Heart left ventricle (tissue), 13 donors: ENCODE measurements around the gene FLACC1.

Experiments
- POLR2A ChIP-seq, 2 donors: fragments of 450-650 bp; IDR thresholded peaks; one replicate each; pipeline ENCODE4 v1.6.1; 2017; ENCODE audit warnings: antibody characterized with exemption in 2 of 2, mild to moderate bottlenecking in 2 of 2, moderate library complexity in 2 of 2
- TF ChIP-seq, protein P1 (sequence below), 12 donors: fragments of 200-600 bp; sonication (generic) in 4 of 12; IDR thresholded peaks; one replicate each; pipeline versions ENCODE4 v1.5.0 to v1.8.0; 2018 to 2022; ENCODE audit warnings: antibody characterized with exemption in 12 of 12, mild to moderate bottlenecking in 5 of 12
- donor health status: ischemic (EF 13 %, LVEDD 7.1; RV severe dilation, severe dysfunction).
- donor health status: DM: no; HTN: yes; CAD: no.
- donor health status: DM: no; HTN: no; CAD: no.
- donor health status: ischemic (EF 25% LVEDD 6.9; RV normal size, moderate dysfunction).
- donor health status: ischemic (EF 25% LVEDD 5.7; RV mildly dilated, moderate dysfunction).
- donor health status: ischemic (EF 35%, LVEDD 5.7; RV mildly dilated, moderate dysfunction).
- donor health status: nonischemic (EF 11% LVEDD 7.7; RV severe dilation, severe dysfunction).
- donor health status: DM: yes; HTN: yes; CAD: no.
- donor health status: PGD.
- donor health status: ischemic (EF 29% LVEDD 5.4; RV normal size, mild dysfunction).
- donor health status: nonischemic (EF 23%, LVEDD 6.1; RV moderate dilation, normal function).

DNA sequence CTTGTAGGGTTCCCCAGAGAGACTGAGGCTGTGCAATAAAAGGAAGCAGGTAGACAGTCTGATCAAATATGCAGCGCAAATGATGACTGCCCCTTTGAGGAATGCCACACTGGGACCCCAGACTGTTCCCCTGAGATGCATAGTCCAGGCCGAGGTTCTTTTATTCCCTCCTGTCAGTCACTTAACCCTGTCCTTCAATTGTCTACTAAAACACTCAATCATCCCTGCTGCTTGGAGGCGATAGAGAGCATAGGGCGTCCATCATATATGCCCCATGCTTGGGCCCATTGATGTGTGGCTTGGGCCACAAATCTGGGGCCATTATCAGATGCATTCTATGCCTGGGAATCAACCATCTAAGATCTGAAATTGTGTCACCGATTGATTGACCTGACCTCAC is 112.3 kb downstream of the FLACC1 start:
- TF ChIP-seq, protein P1, sequence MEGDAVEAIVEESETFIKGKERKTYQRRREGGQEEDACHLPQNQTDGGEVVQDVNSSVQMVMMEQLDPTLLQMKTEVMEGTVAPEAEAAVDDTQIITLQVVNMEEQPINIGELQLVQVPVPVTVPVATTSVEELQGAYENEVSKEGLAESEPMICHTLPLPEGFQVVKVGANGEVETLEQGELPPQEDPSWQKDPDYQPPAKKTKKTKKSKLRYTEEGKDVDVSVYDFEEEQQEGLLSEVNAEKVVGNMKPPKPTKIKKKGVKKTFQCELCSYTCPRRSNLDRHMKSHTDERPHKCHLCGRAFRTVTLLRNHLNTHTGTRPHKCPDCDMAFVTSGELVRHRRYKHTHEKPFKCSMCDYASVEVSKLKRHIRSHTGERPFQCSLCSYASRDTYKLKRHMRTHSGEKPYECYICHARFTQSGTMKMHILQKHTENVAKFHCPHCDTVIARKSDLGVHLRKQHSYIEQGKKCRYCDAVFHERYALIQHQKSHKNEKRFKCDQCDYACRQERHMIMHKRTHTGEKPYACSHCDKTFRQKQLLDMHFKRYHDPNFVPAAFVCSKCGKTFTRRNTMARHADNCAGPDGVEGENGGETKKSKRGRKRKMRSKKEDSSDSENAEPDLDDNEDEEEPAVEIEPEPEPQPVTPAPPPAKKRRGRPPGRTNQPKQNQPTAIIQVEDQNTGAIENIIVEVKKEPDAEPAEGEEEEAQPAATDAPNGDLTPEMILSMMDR (IDR thresholded peaks at IDR 0.05) = no peak
- no peak for TF ChIP-seq POLR2A (IDR thresholded peaks at IDR 0.05)
